ENCODE data around the gene INO80E. TPM values are rescaled to one million over a fixed set of nuclear protein-coding genes. Genes with fewer than 3 reads are reported as not detected.
A peak's percentile ranks its signal among the peaks of the same experiment; 100 is the strongest.
"Not testable (repeated sequence)": the region's sequence is repeated elsewhere in the genome, so short reads cannot be mapped to it uniquely, and the experiment has no call there.

INO80E gene
- total RNA-seq, 1 donor from 2014 or later, result 114 TPM

DNA sequence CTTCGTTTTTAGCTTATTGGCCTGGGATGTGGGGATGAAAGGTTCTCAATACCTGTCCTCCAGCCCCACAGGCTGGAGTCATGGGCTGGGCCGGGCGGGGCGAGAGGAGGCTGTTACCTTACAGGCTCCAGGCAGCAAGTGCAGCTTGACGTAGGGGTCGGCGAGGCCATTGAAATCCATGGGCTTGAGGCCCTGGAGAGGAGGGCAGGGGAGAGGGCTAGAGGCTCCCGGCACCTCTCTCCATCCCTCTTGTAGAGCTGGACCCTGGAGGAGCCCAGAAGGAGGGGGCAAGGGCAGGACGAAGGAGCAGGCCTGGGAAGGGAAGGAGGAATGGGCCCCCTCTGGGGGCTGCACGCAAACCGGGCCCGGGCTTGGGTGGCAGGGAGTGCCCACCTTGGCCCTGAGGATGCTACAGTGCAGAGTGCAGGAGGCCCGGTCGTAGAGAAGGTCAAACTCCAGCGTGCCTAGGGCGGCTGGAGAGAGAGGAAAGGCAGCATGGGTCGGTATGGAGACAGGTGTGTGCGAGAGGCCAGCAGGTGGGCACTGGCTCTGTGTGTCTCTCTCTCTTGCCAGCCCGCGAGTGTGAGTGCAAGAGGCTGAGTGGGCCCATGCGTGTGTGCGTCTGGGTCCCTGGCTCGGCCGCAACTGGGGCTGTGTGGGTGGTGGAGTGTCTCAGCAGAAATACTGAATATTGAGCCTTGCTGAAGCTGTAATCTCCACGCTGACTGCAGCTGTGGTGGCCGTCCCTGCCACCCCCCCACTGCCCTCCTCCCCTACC, 13.2 kb downstream of the INO80E start:
- no peak overlapping the region for H3K4me3 ChIP-seq (ENCODE audit: low read depth, low read length)
- TF ChIP-seq, protein P1, sequence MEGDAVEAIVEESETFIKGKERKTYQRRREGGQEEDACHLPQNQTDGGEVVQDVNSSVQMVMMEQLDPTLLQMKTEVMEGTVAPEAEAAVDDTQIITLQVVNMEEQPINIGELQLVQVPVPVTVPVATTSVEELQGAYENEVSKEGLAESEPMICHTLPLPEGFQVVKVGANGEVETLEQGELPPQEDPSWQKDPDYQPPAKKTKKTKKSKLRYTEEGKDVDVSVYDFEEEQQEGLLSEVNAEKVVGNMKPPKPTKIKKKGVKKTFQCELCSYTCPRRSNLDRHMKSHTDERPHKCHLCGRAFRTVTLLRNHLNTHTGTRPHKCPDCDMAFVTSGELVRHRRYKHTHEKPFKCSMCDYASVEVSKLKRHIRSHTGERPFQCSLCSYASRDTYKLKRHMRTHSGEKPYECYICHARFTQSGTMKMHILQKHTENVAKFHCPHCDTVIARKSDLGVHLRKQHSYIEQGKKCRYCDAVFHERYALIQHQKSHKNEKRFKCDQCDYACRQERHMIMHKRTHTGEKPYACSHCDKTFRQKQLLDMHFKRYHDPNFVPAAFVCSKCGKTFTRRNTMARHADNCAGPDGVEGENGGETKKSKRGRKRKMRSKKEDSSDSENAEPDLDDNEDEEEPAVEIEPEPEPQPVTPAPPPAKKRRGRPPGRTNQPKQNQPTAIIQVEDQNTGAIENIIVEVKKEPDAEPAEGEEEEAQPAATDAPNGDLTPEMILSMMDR (IDR thresholded peaks at IDR 0.05; ENCODE audit: insufficient read depth, low read length, poor library complexity, severe bottlenecking), result no peak
- no peak for DNase-seq (ENCODE audit: low read depth)
- H3K27me3 ChIP-seq (ENCODE audit: control insufficient read depth, insufficient read depth, low read length), result peaks cover 32% of the 10 kb centered on the region
- no peaks in the 10 kb centered on the region for H3K36me3 ChIP-seq (ENCODE audit: control insufficient read depth, insufficient read depth, low read length)

DNA sequence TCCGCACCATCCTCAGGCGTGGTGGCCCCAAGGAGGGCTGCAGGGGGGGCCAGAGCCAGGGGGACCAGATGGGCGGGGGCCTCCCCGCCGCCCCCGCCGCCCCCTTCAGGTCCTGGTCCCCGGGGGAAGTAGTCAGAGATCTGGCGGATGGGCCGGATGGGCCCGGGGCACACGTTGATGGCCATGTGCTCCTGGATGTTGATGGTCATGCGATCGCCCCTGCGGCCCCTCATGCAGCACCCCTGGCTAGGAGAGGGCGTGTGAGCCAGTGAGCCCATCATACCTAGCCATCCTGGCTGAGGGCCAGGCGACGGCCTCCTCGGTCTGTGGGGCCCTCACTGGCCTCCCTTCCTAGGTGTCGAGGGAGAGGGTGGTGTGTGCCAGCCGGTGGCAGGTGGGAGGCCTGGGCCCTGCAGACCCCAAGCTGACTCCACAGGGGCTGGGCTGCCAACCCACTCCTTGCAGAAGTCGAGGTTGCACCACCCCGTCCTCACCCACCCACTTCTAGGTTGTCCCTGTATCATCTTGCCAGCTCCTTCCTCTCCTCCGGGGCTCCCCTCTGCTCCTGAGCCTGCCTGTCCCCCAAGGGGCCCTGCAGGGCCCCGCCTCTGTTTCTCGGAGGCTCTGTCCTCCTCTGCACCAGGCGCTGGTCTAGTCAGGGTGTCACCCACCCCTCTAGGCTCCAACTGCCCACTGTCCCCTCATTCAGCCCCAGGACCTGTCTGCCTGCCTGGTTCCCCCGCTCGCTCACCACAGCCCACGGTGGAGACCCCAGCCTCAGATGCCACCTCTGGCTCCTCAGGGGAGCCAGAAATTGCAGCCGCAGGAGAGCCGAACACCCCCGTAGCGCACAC, 14.2 kb downstream of the INO80E start:
- H3K4me3 ChIP-seq (ENCODE audit: low read depth, low read length), result peak overlapping the region; percentile 8
- no peak for DNase-seq (ENCODE audit: low read depth)
- no peaks in the 10 kb centered on the region for H3K36me3 ChIP-seq (ENCODE audit: control insufficient read depth, insufficient read depth, low read length)
- TF ChIP-seq, protein P1 (IDR thresholded peaks at IDR 0.05; ENCODE audit: insufficient read depth, low read length, poor library complexity, severe bottlenecking), result no peak
- H3K27me3 ChIP-seq (ENCODE audit: control insufficient read depth, insufficient read depth, low read length), result peaks cover 32% of the 10 kb centered on the region

DNA sequence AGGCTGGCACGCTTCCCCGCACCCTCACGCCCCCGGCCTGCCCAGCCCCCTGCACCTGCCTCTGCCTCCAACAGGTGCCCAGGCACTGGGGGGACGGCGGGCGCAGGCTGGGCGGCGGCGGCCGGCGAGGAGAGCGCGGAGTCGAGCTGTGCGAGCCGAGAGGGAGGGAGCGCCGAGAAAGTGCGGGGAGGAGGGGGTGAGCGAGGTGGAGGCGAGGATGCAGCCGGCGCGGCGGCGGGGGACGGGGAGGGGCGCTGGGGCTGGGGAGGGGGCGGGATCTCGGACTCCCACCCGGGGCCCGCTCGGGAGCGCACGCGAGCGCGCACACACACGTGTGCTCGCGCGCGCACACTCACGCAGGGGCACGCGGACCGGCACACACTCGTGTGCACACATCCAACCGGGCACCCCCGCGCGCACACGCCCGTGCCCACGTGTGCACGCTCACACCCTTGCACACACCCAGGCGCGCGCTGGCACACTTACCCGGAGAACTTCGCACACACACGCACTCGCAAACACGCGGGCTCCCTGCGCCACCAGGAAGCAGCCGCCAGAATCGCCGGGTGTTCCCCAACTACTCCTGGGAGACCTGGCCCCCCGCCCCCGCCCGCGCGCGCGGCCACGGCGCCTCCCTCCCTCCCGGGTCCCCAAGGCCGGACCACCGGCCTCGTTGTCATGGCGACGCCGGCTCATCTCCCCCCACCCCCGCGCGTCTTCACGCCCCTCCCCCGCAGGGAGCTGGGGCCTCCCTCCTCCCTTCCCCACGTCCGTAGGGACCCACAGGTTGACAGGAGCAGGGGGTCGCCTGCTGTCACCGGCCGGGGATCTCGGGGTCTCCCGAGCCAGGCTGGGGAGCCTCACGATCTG, 15.0 kb downstream of the INO80E start, which contains the start of gene DOC2A:
TSS of gene DOC2A (minus strand) at position 184 of the 870 bp plus-strand sequence. CDS start 805 bp downstream, outside the sequence.
- Histone ChIP-seq H3K27me3 (ENCODE audit: control insufficient read depth, insufficient read depth, low read length) (peaks cover 32% of the 10 kb centered on the region), H3K36me3 (ENCODE audit: control insufficient read depth, insufficient read depth, low read length) (no peaks in the 10 kb centered on the region), H3K4me3 (ENCODE audit: low read depth, low read length) (peak within 1 kb of the TSS; percentile 22)
- TF ChIP-seq, protein P1 (IDR thresholded peaks at IDR 0.05; ENCODE audit: insufficient read depth, low read length, poor library complexity, severe bottlenecking), result no peak
- no peak for DNase-seq (ENCODE audit: low read depth)

DNA sequence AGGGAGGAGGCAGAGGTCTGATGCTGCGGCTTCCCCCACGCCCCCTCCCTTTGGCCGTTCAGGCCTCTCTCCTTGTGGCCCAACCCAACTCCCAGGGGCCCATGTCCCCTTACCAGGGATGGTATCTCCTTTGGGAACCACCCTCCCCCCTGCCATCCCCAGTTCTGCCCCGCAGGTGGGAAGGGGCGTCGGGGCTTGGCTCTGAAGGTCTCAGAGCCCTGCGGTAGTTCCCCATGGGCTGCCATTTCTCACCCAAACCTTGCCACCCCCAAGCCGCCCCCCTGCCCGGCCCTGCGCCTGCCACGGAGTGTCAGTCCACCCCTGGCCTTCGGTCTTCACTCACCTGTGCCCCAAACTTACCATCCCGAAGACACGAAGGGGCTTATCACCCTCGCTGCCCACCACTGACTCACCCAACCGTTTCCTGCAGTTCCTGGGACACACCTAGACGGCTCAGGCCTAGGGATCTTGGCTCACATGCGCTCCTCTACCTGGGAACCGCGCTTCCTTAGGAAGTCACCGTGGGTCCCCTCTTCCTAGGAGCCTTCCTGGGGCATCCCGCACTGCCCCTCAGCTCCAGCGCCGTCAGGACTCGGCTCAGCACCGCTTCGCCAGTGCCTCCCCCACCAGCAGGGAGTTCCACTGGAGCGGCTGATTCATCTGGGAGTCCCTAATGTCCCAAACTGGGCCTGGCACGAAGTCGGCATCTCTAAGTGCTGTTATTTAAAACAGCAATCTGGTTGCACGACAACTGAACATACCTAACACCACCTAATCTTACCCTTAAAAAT, 15.9 kb downstream of the INO80E start:
- TF ChIP-seq, protein P1 (IDR thresholded peaks at IDR 0.05; ENCODE audit: insufficient read depth, low read length, poor library complexity, severe bottlenecking), result no peak
- H3K4me3 ChIP-seq (ENCODE audit: low read depth, low read length), result no peak overlapping the region

DNA sequence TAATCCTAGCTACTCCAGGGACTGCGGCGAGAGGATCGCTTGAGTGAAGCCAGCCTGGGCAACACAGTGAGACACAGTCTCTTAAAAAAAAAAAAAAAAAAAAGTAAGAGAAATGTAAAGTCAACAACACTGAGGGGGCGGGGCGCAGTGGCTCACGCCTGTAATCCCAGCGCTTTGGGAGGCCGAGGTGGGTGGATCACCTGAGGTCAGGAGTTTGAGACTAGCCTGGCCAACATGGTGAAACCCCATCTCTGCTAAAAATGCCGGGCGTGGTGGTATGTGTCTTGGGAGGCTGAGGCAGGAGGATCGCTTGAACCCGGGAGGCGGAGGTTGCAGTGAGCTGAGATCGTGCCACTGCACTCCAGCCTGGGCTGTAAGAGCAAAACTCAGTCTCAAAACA, 16.6 kb downstream of the INO80E start:
- peaks cover 32% of the 10 kb centered on the region for H3K27me3 ChIP-seq (ENCODE audit: control insufficient read depth, insufficient read depth, low read length)
- not testable (repeated sequence) for H3K36me3 ChIP-seq (ENCODE audit: control insufficient read depth, insufficient read depth, low read length); DNase-seq (ENCODE audit: low read depth); H3K4me3 ChIP-seq (ENCODE audit: low read depth, low read length)

More for the DNA sequence above, 15.9 kb downstream of the INO80E start:
- no peak for DNase-seq (ENCODE audit: low read depth)
- Histone ChIP-seq H3K36me3 (ENCODE audit: control insufficient read depth, insufficient read depth, low read length) (no peaks in the 10 kb centered on the region), H3K27me3 (ENCODE audit: control insufficient read depth, insufficient read depth, low read length) (peaks cover 32% of the 10 kb centered on the region)

DNA sequence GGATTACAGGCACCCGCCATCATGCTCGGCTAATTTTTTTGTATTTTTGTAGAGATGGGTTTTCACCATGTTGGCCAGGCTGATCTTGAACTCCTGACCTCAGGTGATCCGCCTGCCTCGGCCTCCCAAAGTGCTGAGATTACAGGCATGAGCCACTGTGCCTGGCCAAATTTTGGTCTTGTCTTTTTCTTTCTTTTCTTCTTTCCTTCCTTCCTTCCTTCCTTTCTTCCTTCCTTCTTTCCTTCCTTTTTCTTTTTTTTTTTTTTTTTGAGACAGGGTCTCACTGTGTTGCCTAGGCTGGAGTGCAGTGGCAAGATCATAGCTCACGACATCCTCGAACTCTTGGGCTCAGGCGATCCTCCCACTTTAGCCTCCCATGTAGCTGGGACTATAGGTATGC, 19.4 kb downstream of the INO80E start:
- H3K36me3 ChIP-seq (ENCODE audit: control insufficient read depth, insufficient read depth, low read length); H3K4me3 ChIP-seq (ENCODE audit: low read depth, low read length); DNase-seq (ENCODE audit: low read depth): not testable (repeated sequence)
- peaks cover 17% of the 10 kb centered on the region for H3K27me3 ChIP-seq (ENCODE audit: control insufficient read depth, insufficient read depth, low read length)
